ENCODE results near the gene ZDHHC13.
A peak's percentile ranks its signal among the peaks of the same experiment; 100 is the strongest.

The ZDHHC13 gene

DNA sequence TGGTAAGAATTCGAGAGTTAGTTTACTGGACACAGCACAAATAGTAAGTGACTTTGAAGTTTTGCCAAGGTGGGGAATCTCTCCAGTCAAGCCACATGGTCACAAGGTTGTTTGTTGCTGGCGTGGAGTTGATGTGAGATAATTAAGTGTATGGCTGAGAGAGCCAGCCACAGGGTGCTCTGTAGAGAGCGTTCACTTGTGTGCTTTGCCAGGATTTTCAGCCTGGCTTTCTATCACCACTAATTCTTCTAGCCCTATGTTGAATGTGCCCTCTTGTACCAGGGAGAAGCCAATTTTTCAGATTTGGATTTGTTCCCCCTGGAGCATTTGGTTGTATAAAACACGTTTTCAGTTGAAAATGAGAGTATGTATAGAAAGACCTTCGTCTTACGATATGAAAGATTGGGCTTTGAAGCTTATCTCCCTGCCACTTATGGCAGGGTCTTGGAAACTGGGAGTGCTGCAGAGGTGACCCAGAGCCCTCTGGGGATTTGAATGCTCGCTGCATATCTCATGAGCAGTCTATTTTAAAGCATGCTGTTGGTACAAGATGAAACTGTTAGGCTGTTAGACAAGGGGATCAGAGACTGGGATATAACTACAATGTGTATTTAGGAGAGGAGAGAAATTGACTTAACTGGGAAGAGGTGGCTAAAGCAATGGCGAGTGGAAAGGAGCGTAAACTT is 56.2 kb downstream of the ZDHHC13 start:
- DNase-seq, result no peak

DNA sequence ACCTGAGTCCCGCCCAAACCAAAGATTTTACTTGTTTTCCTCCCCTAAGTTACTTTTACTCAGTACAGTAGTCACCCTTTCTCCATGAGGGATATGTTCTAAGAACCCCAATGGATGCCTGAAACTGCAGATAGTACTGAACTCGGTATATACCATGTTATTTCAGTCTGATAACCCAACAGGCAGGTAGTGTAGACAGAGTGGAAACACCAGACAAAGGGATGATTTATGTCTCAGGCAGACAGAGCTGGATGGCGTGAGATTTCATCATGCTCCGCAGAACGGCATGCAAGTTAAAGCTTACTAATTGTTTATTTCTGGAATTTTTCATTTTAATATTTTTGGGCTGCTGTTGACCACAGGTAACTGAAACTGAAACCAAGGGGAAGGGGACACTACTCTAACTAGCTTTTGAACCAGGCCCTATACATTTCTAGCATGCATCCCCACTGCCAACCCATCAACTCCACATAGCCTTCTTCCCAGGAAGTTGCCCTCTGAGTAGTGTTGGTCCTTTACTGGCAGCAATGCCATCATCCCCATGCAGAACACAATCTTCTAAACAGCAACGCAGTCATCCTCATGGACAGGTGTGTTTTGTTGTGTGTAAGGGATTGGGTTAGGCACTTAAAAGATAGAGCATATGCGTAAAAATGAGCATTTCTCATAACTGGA is 57.1 kb downstream of the ZDHHC13 start:
- DNase-seq, result no peak

DNA sequence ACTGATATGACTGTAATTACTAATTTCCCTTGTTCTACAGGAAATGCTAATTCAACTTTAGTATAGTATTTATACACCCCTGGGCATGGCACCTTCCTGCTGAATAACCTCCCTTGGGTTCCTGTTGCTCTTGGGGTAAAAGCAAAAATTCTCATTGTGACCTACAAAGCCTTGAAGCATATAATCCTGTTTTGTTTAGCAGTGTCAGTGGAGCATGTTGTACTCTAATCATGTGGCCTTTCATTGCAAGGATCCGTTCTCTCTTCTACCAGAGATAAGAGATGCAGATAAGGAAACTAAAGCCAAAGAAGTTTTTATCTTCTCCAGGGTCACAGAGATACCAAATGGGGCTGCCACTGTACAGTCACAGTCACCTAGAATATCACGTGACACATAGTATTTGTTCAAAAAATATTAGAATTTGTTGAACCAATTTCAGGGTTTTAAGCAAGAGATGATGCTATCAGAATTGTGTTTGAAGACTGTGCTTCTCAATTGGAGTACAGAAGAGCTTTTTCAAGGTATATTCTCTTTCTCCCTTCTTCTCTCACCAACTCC is 59.7 kb downstream of the ZDHHC13 start:
- no peak for DNase-seq

DNA sequence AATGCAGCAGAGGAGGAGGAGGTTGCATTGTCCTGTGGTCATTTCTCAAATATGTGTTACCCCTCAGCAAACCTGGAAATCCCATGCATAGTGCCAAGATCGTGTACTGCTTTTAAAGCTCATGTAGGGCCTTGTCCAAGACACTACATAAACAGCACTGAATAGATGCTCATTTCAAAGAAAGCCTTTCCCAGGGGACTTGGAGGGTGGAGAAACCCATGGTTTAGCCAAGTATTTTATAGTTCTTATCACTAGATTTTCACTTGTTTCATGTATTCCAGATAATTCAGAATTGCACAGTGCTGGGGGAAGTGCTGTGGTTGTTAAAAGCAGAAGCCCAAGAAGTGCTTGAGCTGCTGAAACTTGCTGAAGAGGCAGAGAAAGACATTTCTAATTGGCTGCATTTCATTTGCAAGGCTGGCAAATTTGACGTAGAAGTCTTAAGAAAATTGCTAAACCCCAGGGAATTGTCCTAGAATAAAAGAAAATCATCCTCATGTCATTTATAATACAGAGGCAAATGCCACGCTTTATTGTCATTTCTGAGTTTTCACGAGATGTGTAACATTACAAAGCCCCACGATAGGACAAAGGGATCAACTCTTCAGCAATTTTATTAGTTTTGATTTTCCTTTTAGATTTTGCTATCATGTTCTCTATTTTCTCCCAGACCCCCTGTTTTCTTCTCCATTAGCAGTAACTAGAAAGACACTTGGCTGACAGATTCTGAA is 64.7 kb downstream of the ZDHHC13 start:
- no peak for DNase-seq

DNA sequence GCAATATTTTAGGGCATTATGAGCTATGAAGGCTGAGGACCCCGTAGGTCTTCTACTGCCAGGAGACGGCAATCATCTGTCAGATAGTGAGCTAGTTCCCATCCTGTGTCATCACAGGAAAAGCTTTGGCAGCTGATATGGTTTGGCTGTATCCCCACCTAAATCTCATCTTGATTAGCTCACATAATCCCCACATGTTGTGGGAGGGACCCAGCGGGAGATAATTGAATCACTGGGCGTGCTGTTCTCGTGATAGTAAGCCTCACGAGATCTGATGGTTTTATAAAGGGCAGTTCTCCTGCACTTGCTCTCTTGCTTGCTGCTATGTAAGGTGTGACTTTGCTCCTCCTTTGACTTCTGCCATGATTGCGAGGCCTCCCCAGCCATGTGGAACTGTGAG is 66.7 kb downstream of the ZDHHC13 start:
- no peak for DNase-seq

DNA sequence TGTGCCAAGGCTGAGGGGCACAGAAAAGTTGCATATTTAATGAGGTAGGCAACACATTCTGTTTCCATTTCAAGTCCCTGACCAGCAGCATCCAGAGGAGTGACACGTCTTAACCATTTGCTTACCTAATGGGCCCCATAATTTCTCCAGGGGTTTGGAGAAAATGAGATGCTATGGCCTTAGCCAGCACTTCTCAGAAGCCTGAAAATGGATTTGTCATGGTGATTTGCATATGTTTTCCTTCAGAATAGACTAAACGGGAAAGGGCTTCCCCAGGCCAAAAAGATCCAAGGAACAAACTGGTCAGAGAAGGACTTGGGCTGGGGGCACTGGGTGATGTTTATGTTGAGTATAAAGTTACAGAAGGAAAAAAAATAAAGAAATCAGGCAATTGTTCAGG is 68.1 kb downstream of the ZDHHC13 start:
- DNase-seq, result no peak

DNA sequence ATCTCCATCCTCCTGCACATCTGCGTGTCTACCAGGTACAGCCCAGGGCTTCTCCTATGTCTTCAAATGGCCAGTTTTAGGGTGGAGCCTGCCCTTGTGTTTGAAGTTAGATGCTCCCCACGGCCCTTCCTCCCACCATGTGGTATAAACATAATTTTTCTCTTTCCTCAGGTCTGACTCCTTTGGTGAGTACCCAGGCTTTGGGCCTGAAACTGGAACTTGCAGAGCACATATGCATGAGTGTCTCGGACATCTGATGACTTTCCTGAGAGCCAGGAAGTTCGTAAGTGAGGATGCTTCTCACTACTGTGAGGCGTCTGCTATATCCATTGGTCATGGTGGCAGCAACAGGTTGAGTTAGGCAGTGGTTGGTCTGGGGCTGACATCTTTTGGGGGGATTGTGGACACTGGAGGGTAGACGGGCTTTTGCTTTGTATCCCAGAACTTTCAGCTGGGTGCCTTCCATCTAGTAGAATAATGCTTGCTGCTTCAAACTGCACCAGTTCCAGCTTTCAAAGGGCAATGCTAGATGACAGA is 68.6 kb downstream of the ZDHHC13 start:
- no peak for DNase-seq

DNA sequence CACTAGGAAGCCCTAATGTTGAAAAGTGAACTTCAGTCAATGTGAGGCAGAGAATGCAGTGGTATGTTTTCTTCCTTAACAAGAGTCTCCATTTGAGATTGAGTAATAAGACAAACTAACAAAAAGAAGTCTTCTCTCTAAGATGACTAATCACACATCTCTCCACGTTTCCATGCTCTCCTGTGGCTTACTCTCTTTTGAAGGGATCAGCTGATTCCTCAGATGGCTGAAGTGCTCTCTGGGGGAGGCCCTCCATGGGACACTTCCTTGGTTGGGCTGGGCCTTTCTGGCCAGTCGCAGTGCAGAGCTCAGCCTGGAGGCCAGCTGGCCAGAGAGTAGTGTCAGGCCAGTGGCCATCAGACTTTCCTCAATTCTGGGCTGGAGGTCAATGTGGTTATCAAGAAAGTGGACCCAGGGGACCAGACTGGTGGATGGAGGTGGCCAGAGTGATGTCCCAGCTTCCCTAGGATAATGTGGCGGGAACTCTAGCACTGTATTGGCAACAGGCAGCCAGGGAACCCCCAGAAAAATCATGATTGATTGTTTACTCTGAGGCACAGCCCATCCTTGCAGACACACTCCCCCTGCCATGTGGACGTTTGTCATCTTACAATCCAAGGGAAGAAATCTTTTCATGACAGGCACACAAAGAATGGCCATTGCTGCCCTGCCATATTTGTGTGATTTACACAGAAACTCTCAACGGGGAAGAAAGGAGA is 70.3 kb downstream of the ZDHHC13 start:
- DNase-seq, result no peak

DNA sequence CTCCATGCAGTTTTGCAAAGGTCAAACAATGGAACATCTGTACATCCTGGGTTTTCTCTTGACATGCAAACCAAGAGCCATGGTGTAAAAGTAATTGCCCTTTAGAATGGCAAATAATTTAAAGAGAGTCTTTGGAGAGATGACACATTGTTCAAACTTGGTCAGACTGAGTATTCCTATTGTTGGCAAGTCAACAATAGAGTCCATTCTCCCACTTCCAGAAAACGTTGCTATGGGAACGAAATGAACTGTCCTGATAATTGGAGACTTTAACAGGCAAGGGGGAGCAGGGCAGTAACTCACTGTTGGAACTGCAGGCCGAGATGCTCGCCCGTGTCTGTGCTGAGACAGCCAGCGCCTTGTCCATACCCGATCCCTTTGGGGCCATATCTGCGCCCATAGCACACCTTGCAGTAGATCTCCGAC is 70.9 kb downstream of the ZDHHC13 start:
- DNase-seq, result peak in 1 of 3 experiments; percentile 47

DNA sequence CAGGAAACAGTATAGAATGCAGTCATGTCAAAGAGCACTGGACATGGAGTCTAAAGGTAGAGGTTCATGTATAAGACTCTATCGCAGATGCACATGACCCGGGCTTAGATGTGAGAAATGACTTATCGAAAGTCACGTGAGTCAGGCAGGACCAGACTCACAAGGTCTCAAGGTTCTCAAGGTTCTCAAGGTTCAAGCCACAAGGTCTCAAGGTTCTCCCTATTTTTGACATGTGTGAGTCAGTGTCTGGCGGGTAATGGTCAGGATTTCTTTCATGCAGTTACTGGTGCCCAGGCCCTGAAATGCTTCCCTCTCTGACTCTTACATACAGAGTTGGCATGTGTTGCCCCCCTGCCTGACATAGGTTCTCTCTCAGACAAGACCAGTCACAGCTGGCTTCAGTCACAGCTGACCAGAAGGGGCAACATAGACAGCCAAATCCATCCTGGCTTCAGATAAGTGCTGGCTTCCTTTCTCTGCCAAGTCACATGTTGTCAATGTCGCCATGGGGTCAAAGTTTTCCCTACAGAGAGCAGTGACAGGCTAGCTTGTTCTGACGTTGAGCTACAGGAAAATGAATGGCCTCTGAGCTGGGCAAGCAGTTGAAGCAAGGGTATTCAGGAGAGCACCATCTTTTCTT is 74.7 kb downstream of the ZDHHC13 start:
- no peak for DNase-seq

DNA sequence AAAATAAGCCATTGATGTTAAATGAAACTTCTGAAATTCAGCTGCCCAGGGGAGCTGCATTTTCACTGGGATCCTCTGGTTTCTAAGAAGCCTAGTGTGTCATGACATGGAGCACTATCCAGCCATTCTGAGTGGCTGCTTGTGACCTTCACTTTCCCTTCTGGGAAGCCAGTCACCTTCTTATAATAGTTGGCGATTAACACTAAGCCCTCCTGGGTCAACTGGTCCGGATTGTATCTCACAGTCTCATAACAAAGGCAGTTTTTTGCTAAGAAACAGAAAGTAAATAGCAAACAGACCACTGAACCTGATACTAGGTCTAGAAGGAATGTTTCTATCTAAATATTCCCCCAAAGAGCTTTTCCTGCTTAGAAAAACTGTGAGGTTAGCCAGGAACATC is 76.9 kb downstream of the ZDHHC13 start:
- DNase-seq, result no peak

DNA sequence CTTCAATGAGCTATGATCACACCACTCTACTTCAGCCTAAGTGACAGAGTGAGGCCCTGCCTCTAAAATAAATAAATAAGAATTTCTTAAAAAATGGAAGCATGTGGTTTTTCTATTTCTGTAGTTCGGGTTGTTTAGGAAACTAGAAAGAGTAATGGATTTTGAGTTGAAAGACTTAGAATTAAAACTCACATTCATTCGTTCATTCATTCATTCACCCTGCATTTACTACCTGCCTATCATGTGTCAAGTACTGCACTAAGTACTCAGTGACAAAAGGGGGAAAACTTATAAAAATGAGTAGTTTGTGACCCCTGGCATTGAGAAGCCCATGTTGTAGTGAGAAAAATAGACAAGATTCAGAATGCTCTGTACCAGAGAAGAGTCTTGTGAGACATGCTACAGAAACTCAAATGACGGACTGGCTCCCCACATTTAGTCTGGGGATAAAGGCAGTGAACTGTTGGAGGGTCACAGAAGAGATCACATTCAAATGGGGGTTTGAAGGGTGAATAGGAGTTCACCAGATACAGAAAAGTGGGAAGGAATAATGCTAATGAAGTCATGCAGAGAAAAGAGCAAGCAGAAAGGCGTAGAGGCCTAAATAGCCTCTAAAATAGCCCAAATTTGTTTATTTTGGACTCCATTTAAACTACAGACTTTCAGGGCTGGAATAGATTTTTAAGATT is 77.8 kb downstream of the ZDHHC13 start:
- no peak for DNase-seq

DNA sequence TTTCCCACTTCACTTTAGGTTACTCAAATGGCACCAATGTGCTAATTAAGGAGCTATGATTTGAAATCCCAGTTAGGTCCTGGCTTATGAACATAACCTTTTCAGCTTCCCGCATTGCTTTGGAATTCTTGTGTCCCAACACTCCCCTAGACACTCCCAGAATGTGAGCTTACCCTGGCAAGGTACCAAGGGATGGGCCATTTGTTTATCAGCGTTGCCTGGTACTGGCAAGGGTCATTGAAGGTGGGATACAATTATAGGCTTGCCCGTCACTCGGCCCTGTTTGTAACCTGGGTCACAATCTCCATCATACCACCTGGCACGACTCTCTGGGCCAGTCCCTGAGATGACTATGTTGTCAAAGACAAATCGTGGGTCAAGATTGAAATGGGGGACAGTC is 79.5 kb downstream of the ZDHHC13 start:
- DNase-seq, result no peak

DNA sequence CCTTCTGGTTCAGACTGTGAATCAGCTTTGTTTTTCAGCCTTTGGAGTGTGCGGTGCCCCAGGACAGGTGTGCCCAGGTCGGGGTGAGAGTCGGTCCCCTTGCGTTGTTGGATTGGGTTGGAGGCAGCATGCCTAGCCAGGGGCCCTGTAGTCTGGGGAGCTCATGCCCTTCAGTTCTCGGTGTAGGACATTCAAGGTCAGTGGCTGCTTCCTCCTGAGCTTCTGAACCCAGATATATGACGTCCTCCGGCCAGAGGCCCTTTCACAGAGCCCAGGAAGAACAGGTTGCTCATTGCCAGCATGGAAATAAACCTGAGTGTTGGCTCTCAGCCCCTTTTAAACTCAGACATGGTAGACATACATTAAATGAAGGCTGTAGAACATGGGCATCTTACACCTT is 82.1 kb downstream of the ZDHHC13 start:
- no peak for DNase-seq

DNA sequence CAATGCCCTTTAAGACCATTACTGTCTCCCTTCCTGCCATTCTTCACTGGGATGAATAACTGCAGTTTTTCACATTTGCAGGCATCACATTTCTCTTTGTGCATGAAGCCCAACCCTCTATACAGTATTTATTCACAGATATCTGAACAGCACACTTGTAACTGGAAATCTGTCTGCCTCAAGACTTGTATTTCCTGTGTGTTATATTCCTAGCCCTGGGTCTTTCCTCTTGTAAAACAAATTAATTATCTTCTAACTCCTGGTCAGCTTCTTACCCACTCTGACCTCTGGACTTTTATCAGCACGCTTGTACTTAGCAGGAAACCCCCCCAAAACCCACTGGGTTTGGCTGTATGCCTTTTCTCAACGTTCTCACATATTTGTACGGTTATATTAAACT is 82.8 kb downstream of the ZDHHC13 start:
- DNase-seq, result no peak

DNA sequence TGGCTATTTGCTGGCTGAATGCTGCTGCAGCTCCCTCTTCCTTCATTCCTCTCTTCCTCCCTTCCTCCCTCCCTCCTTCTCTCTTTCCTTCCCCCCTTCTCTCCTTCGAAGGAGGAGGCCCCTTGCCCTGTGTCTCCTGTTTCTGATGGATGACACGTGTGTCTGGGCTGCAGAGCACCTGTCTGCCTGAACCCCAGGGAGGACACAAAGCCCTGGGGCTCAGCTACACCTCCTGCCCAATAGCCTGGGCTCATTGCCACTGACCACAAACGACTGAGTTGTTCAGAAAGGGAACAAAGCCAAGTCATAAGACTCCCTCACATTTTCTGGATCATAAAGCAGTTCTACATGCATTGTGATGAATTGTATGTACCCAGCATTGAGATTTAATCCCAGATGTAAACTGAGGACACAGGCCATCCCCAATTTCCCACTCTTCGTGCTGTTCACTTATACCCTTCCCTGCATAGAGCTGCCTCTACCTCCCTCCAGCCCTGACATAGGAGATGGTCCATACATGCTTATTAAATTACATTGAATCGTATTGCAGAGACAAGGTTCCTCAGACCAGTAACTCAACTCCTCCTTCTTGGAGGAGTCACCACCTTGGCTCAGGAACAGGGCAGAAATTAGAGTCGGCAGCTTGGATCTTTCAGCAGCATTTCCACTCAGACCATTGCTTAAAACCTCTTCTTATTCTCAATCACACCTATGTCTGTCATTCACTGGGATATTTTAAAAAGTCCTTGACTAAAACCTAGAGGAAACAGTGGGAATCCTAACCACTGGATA is 83.6 kb downstream of the ZDHHC13 start:
- DNase-seq, result no peak

DNA sequence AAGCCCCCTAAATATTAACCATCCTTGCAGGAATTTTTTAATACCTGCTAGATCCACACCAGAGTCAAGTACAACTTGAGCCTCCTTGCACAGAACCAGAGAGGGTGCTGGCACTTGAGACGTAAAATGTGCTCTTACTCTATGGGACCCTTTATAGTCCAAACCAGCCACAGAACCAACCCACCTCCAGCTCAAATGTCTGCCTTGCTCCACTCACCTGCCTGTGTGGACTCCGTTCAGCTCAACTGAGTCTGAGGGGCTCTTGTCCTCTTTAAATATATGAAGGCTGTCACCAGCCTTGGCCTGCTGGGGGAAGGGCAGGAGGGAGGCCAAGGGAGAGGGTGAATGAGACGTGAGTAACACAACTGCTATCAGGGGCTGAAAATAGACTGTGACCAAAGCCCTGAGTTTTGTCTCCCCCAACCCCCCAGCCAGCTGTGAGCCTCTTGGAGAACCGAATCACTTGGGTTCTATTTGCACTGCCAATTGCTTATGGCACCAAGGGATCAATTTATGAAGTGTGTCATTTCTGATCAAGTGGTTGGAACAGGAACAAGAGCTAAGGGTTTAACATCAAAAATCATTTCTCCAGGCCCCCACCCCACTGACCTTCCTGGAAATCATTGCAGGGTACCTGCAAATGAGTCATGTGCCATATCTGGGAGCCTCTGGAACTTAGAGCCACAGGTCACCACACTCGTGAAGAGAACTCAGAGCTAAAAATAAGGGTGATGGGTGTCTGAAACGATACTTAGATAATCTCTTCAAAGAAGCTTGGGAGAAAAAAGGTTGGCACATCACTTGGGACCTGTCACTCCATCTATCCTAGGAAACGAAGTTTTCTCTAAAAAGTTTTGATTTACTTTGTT is 85.0 kb downstream of the ZDHHC13 start, which contains the start of gene CSRP3:
CSRP3 (minus strand) TSS at position 247 of the 869 bp plus-strand sequence. CDS start 9,535 bp downstream, outside the sequence.
- DNase-seq, result no peak

DNA sequence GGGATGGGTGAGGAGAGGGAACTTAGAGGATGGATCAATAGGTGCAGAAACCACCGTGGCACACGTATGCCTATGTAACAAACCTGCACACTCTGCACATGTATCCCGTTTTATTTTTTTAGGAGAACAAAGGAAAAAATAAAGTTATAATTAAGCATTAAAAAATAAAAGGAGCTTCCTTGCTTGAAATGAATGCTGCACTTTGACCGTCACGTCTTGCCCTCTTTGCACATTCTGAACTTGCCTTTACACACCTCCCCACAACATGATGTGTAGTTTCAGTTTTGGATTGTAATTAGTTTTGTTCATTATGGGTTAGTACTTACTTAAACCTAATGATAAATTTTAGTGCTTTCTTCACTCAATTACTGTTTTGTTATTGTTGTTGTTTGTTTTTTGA is 87.9 kb downstream of the ZDHHC13 start:
- no peak for DNase-seq

DNA sequence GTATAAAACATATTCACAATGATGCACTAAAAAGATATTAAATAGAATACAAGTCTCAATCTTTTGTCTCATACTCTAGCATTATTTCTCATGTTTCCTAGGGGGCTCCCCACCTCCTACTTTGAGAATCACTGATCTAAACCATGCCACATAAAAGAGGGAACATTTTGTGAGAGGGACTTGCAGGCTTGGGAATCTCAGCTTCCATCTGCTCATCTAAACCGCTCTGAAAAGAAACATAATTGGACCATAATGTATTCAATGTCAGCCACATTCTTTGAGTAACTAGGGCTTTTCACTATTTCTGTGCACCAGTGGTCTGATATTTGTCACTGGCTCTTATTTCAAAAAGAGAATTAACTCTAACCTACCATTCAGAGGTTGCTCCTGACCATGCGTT is 91.2 kb downstream of the ZDHHC13 start:
- DNase-seq, result no peak
